Ishikawa (cell line): Measurements from ENCODE around the gene GALK1.
A peak's percentile ranks its signal among the peaks of the same experiment; 100 is the strongest.

ENCODE experiments used
- CEBPB ChIP-seq: IDR thresholded peaks from 2 replicates; pipeline ENCODE4 v1.6.1; 2012
- CREB1 ChIP-seq: IDR thresholded peaks from 2 replicates; pipeline ENCODE4 v1.6.1; 2012; ENCODE audit warnings: low read depth
- EGR1 ChIP-seq: IDR thresholded peaks from 2 replicates; pipeline ENCODE4 v1.6.1; 2012
- EP300 ChIP-seq: IDR thresholded peaks from 2 replicates; pipeline ENCODE4 v1.6.1; 2012; ENCODE audit warnings: borderline replicate concordance
- FOXM1 ChIP-seq: IDR thresholded peaks from 2 replicates; pipeline ENCODE4 v1.6.1; 2012; ENCODE audit warnings: low read depth, borderline replicate concordance
- NFIC ChIP-seq: IDR thresholded peaks from 2 replicates; pipeline ENCODE4 v1.6.1; 2012
- RAD21 ChIP-seq: IDR thresholded peaks from 2 replicates; pipeline ENCODE4 v1.6.1; 2012; ENCODE audit warnings: low read depth
- TAF1 ChIP-seq: IDR thresholded peaks from 2 replicates; pipeline ENCODE4 v1.6.1; 2012; ENCODE audit warnings: low read depth, mild to moderate bottlenecking
- TCF12 ChIP-seq: IDR thresholded peaks from 2 replicates; pipeline ENCODE4 v1.6.1; 2012; ENCODE audit warnings: low read depth
- TEAD4 ChIP-seq: IDR thresholded peaks from 2 replicates; pipeline ENCODE4 v1.6.1; 2012
- YY1 ChIP-seq: IDR thresholded peaks from 2 replicates; pipeline ENCODE4 v1.6.1; 2012; ENCODE audit warnings: low read depth
- ZBTB7A ChIP-seq: IDR thresholded peaks from 2 replicates; pipeline ENCODE4 v1.6.1; 2012; ENCODE audit warnings: low read depth
- TF ChIP-seq, protein P1 (sequence below): IDR thresholded peaks from 2 replicates; pipeline ENCODE4 v1.6.1; 2012
- TF ChIP-seq, protein P2 (sequence below): IDR thresholded peaks from 2 replicates; pipeline ENCODE4 v1.6.1; 2012
- TF ChIP-seq, protein P3 (sequence below): IDR thresholded peaks from 2 replicates; pipeline ENCODE4 v1.6.1; 2012; ENCODE audit warnings: low read depth, mild to moderate bottlenecking

Gene GALK1

DNA sequence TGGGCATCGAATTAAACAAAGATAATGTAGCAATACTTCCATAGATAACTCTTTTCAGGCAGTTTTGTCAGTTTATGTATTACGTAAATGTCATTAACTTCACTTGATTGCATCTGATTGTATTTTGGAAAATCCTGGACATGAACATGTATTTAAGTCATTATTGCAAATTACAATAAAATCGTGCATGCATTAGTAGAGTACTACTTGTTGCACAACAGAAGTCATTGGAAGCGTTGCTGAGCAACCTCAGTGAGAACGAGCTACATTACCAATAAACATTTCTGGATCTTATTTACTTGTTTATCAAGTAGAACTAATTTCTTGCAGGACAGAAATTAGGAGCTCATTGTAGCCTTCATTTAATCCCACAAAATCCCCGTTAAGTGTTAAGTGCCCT lies 26.3 kb upstream of the GALK1 start:
- no peak for TF ChIP-seq TAF1
- TF ChIP-seq EP300: no peak
- TF ChIP-seq, protein P1, sequence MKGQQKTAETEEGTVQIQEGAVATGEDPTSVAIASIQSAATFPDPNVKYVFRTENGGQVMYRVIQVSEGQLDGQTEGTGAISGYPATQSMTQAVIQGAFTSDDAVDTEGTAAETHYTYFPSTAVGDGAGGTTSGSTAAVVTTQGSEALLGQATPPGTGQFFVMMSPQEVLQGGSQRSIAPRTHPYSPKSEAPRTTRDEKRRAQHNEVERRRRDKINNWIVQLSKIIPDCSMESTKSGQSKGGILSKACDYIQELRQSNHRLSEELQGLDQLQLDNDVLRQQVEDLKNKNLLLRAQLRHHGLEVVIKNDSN: no peak
- TF ChIP-seq EGR1: no peak
- TF ChIP-seq NFIC: no peak
- TF ChIP-seq TEAD4: no peak
- no peak for TF ChIP-seq CREB1
- TF ChIP-seq ZBTB7A: no peak
- TF ChIP-seq YY1: no peak
- no peak for TF ChIP-seq TCF12
- TF ChIP-seq RAD21: no peak
- TF ChIP-seq FOXM1: no peak
- TF ChIP-seq, protein P2, sequence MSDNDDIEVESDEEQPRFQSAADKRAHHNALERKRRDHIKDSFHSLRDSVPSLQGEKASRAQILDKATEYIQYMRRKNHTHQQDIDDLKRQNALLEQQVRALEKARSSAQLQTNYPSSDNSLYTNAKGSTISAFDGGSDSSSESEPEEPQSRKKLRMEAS: no peak
- no peak for TF ChIP-seq CEBPB
- TF ChIP-seq, protein P3, sequence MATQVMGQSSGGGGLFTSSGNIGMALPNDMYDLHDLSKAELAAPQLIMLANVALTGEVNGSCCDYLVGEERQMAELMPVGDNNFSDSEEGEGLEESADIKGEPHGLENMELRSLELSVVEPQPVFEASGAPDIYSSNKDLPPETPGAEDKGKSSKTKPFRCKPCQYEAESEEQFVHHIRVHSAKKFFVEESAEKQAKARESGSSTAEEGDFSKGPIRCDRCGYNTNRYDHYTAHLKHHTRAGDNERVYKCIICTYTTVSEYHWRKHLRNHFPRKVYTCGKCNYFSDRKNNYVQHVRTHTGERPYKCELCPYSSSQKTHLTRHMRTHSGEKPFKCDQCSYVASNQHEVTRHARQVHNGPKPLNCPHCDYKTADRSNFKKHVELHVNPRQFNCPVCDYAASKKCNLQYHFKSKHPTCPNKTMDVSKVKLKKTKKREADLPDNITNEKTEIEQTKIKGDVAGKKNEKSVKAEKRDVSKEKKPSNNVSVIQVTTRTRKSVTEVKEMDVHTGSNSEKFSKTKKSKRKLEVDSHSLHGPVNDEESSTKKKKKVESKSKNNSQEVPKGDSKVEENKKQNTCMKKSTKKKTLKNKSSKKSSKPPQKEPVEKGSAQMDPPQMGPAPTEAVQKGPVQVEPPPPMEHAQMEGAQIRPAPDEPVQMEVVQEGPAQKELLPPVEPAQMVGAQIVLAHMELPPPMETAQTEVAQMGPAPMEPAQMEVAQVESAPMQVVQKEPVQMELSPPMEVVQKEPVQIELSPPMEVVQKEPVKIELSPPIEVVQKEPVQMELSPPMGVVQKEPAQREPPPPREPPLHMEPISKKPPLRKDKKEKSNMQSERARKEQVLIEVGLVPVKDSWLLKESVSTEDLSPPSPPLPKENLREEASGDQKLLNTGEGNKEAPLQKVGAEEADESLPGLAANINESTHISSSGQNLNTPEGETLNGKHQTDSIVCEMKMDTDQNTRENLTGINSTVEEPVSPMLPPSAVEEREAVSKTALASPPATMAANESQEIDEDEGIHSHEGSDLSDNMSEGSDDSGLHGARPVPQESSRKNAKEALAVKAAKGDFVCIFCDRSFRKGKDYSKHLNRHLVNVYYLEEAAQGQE: no peak

DNA sequence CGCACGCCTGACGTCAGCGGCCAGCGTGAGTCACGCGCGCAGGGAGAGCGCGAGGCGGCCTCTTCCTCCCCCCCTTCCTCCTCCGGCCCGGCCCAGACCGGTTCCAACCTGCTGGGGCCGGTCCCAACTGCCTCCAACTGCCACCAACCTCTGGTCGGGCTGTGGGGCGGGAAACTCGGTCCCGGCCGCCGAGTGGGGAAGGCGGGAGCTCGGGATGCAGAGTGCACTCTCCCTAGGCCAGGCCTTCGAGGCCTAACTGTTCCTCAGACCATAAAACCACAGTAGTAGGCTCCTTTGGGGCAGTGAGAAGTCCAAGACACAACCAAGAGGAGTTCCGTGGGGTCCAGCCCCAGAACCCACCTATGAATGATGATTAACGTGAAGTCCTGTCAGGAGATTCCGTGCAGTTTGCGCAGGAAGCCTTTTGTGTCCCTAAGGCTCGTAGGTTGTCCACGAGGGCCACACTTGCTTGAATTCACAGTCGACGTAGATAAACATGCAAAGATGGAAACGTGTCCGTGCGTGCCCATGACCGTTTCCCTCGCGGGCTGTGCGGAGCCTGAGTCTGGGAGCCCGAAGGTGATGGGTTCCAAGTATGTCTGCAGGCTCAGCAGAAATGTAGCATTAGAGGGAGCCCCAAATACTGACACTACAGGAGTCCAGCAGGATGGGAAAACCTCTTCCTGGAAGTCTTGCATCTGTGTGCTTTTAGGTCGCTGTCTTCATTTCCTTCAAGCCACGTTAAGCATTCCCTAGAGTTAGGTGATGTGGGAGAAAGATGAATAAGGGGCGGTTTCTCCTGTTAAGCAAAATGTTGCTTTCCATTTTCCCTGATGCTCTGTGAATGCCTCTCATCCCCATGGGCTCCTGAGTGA lies 20.3 kb upstream of the GALK1 start:
- TF ChIP-seq TAF1: peak; percentile 94
- 0 out of 2 replicates have a peak, but pooled peaks have one; percentile 10 for TF ChIP-seq RAD21
- peak; percentile 54; the same call in 1 of the 2 replicates for TF ChIP-seq TEAD4
- TF ChIP-seq EGR1: 0 out of 2 replicates have a peak, but pooled peaks have one; percentile 15
- TF ChIP-seq FOXM1: peak; percentile 64; the same call in 1 of the 2 replicates
- TF ChIP-seq, protein P2: peak; percentile 99
- no peak for TF ChIP-seq ZBTB7A
- no peak for TF ChIP-seq YY1
- TF ChIP-seq EP300: peak; percentile 87
- peak; percentile 51 for TF ChIP-seq NFIC
- TF ChIP-seq CREB1: peak; percentile 80; the same call in 1 of the 2 replicates
- TF ChIP-seq, protein P1: peak; percentile 83
- peak; percentile 84 for TF ChIP-seq TCF12
- no peak; the same call in 1 of the 2 replicates for TF ChIP-seq CEBPB
- TF ChIP-seq, protein P3: 0 out of 2 replicates have a peak, but pooled peaks have one; percentile 26

DNA sequence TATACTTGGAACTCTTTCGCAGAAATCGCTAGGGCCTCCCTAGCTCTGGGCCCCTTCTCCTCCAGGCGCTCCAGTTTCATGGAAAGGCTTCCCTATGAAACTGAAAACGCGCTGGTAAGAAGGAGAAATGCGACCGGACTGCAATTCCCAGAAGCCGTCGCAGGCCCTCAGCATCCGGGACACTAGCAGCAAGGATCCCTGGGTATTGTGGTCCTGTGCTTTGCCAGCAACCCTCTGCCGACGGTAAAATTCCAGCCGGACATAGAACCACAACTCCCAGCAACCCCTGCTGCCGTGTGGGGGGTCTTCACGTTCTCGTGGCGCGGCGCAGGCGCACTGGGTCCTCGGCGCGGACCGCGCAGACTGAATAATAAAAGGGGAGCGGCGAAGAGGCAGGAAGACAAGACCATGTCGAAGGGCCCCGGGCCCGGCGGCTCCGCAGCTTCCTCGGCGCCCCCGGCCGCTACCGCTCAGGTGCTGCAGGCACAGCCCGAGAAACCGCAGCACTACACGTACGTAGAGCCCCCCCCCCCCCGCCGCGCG lies 19.6 kb upstream of the GALK1 start, which contains the start of gene UNK:
TSS of gene UNK (plus strand) at position 334 of the 543 bp plus-strand sequence. CDS start at position 409, 75 bp downstream.
- TF ChIP-seq, protein P3: no peak
- TF ChIP-seq FOXM1 (no peak), YY1 (peak; percentile 69; the same call in 1 of the 2 replicates), TAF1 (no peak; the same call in 1 of the 2 replicates), ZBTB7A (no peak), CREB1 (peak; percentile 81), CEBPB (no peak), NFIC (no peak), RAD21 (no peak), EGR1 (no peak), TEAD4 (peak; percentile 80), EP300 (no peak), TCF12 (no peak)
- TF ChIP-seq, protein P2: no peak
- TF ChIP-seq, protein P1: peak; percentile 49; the same call in 1 of the 2 replicates
